Astrocyte of the spinal cord (primary cell): ENCODE results near the gene CARNS1.

Experiments
- DNase-seq: peaks from one replicate; pipeline ENCODE4 v3.0.0; 2011; ENCODE audit warnings: low read depth, low spot score
- H3K4me3 ChIP-seq: 2 replicates; pipeline ENCODE4 v1.5.1; 2011; ENCODE audit warnings: low read depth, mild to moderate bottlenecking, low read length, moderate library complexity
- in situ Hi-C: cut with HindIII; loops from 2 replicates; pipeline ENCODE4 v1.10.0; 2017; ENCODE audit warnings: low sequenced_read_pairs
- TF ChIP-seq, protein P1 (sequence below): IDR thresholded peaks from 2 replicates; pipeline ENCODE4 v1.5.1; 2012; ENCODE audit warnings: low read depth, mild to moderate bottlenecking, low read length, inconsistent platforms

Gene CARNS1

DNA sequence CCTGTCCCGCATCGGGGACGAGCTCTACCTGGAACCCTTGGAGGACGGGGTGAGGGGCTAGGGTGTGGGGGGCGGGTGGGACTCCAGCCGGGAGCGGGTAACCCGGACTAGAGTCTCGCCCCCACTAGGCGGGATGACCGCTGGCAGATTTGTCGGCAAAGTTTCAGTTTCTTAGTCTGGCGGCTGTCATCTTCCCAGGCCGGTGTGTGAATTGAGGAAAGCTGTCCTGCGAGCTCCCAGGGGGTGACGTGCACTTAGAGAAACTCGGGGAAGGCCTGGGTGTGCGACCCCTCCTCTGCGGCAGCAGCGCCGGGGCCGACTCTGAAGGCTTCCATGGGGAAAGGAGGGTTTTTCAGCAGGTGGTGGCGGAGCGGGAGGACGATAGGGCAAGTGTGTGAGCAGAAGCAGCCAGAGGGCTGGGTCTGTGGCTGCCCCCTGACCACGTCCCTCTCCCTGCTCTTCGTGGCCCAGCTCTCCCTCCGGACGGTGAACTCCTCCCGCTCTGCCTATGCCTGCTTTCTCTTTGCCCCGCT is 23.2 kb upstream of the CARNS1 start:
- H3K4me3 ChIP-seq = peak overlapping the region; percentile 81
- DNase-seq = no peak
- in situ Hi-C loops = no loop called here
- TF ChIP-seq, protein P1, sequence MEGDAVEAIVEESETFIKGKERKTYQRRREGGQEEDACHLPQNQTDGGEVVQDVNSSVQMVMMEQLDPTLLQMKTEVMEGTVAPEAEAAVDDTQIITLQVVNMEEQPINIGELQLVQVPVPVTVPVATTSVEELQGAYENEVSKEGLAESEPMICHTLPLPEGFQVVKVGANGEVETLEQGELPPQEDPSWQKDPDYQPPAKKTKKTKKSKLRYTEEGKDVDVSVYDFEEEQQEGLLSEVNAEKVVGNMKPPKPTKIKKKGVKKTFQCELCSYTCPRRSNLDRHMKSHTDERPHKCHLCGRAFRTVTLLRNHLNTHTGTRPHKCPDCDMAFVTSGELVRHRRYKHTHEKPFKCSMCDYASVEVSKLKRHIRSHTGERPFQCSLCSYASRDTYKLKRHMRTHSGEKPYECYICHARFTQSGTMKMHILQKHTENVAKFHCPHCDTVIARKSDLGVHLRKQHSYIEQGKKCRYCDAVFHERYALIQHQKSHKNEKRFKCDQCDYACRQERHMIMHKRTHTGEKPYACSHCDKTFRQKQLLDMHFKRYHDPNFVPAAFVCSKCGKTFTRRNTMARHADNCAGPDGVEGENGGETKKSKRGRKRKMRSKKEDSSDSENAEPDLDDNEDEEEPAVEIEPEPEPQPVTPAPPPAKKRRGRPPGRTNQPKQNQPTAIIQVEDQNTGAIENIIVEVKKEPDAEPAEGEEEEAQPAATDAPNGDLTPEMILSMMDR = no peak

DNA sequence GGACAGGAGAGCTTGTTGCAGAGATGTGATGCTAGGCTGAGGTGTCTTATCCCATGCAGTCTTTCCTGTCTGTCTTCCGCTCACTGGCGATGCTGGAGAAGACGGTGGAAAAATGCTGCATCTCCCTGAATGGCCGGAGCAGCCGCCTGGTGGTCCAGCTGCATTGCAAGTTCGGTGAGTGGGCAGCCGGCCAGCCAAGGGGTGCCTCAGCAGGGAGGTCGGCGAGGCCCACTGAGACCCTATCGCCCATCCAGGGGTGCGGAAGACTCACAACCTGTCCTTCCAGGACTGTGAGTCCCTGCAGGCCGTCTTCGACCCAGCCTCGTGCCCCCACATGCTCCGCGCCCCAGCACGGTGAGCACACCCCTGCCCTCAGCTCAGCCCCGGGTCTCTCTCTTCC is 22.0 kb upstream of the CARNS1 start:
- in situ Hi-C loops = no loop called here
- no peak for DNase-seq
- no peak overlapping the region for H3K4me3 ChIP-seq
- TF ChIP-seq, protein P1 = no peak

DNA sequence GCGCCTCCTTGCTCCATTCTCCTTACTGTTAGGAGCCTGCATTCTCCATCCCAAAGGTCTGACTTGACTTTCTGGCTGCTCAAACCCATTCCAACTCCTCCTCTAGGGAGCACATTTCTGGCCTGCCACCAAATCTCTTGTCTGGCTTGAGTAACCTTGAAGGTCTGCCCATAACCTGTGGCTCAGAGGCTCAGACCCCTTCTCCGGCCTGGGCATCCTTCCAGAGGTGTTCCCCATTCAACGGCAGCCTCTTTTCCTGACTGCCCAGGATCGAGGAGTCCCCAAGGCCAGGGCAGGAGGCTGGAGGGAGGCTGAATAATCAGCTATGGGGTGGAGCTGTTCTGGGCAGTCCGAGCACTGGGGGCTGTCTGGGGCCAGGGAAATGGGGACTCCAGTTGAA is 21.5 kb upstream of the CARNS1 start:
- TF ChIP-seq, protein P1 = no peak
- no peak for DNase-seq
- in situ Hi-C loops = no loop called here
- no peak overlapping the region for H3K4me3 ChIP-seq

DNA sequence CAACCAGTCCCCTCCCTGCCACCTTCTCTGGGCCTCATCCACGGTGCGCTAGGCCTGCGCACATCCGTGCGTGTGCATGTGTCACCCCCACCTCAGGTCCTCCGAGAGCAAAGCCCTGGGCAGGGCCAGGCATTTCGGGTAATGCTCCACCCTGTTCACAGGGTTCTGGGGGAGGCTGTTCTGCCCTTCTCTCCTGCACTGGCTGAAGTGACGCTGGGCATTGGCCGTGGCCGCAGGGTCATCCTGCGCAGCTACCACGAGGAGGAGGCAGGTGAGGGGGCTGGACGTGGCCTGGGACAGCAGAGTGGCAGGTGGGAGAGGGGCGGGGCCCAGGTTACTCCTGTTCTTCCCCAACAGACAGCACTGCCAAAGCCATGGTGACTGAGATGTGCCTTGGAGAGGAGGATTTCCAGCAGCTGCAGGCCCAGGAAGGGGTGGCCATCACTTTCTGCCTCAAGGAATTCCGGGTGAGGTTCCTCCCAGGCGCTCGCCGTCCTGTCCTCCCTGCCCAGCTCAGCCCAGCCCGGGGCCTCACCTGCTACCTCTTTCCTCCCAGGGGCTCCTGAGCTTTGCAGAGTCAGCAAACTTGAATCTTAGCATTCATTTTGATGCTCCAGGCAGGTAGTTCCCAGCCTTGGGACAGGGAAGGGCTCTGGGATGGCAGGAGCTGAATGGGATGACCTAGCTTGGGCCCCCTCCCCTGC is 19.8 kb upstream of the CARNS1 start:
- no peak for DNase-seq
- in situ Hi-C loops = no loop called here
- TF ChIP-seq, protein P1 = no peak
- H3K4me3 ChIP-seq = no peak overlapping the region

DNA sequence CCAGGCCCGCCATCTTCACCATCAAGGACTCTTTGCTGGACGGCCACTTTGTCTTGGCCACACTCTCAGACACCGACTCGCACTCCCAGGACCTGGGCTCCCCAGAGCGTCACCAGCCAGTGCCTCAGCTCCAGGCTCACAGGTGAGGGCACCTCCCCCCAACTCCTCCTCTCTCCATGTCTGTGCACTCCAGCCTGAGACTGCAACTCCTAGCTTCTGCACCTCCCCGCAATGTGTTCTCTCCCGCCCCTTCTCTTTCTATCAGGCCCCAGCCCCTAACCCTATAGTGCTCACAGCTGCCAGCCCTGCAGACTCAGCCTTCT is 19.3 kb upstream of the CARNS1 start:
- no peak for DNase-seq
- TF ChIP-seq, protein P1 = no peak
- no peak overlapping the region for H3K4me3 ChIP-seq
- in situ Hi-C loops = no loop called here

DNA sequence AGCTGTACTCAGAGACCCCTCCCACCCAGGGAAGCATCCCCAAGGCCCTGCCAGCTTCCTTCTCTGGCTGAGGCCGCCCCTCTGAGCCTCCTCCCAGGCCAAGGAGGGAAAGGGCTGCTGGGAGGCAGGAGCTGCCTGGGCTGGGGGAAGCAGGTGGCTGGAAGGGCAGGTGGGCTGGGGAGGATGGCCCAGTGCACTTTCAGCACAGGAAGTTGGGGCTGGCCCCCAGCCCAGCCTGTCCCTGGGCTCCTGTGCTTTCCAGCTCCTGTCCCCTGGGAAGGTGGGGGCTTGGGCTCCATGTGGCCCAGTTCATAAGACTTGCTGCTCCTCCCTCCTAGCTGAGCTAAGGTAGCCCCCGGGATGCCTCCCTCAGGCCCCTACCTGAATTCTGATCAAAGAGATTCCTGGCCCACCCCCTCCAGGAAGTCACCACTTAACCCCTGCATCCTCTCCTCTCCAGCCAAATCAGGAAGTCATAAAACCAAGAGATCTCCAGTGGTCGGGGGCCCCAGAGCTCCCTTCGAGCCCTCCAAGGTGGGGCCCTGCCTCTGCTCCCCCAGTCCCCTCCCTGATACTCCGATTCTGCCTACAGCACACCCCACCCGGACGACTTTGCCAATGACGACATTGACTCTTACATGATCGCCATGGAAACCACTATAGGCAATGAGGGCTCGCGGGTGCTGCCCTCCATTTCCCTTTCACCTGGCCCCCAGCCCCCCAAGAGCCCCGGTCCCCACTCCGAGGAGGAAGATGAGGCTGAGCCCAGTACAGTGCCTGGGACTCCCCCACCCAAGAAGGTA is 18.7 kb upstream of the CARNS1 start:
- TF ChIP-seq, protein P1 = no peak
- H3K4me3 ChIP-seq = no peak overlapping the region
- in situ Hi-C loops = no loop called here
- no peak for DNase-seq
